HEK293 (cell line): ENCODE measurements around the gene TBX5.
"Not testable (repeated sequence)": the region's sequence is repeated elsewhere in the genome, so short reads cannot be mapped to it uniquely, and the experiment has no call there.

Source experiments
- CTCF ChIA-PET: fragments of 350-600 bp; formaldehyde crosslinking; extraction: SDS; loops from one replicate; lab custom pipeline; 2021; ENCODE audit warnings: antibody characterized with exemption; lab: Yijun Ruan, JAX
- POLR2A ChIA-PET: fragments of 300-600 bp; formaldehyde crosslinking; extraction: SDS; loops from one replicate; lab custom pipeline; 2020; ENCODE audit warnings: antibody characterized with exemption, inconsistent platforms; lab: Yijun Ruan, JAX
- H3K27ac ChIP-seq: fragments of 200-500 bp; sonication (Bioruptor generic); 2 replicates; pipeline ENCODE4 v1.5.1; 2014; ENCODE audit warnings: low read depth, low read length, control low read depth, inconsistent platforms; ENCODE audit errors: extremely low read depth
- H3K36me3 ChIP-seq, 2 experiments: fragments of 200-500 bp in 1 of 2; sonication (Bioruptor generic) in 1 of 2; 1 replicate in 1 of 2; 2 replicates in 1 of 2; pipeline ENCODE4 v1.5.1; 2014 to 2017; ENCODE audit warnings: inconsistent platforms in 2 of 2, low read length in 2 of 2; ENCODE audit not compliant: control insufficient read depth in 2 of 2, insufficient read depth in 1 of 2
- H3K4me1 ChIP-seq: fragments of 200-500 bp; sonication (Bioruptor generic); 2 replicates; pipeline ENCODE4 v1.5.1; 2014; ENCODE audit warnings: mild to moderate bottlenecking, low read length, inconsistent platforms; ENCODE audit not compliant: control insufficient read depth, insufficient read depth
- H3K4me3 ChIP-seq: 2 replicates; pipeline ENCODE4 v1.5.1; 2011; ENCODE audit warnings: low read depth, mild to moderate bottlenecking, control low read depth, low read length, moderate library complexity
- H3K9me3 ChIP-seq: fragments of 200-500 bp; sonication (Bioruptor generic); 2 replicates; pipeline ENCODE4 v1.5.1; 2014; ENCODE audit warnings: low read depth, low read length, inconsistent platforms; ENCODE audit not compliant: control insufficient read depth, insufficient read depth
- EGR2 ChIP-seq: fragments of 450-650 bp; formaldehyde crosslinking; IDR thresholded peaks from 2 replicates; pipeline ENCODE4 v1.5.1; 2016; ENCODE audit warnings: low read depth, missing biosample characterization, missing genetic modification characterization
- HOXD13 ChIP-seq: sonication (generic); formaldehyde crosslinking; IDR thresholded peaks from 2 replicates; pipeline ENCODE4 v1.8.0; 2022; ENCODE audit warnings: missing genetic modification reagents, borderline replicate concordance
- OVOL3 ChIP-seq: fragments of 450-650 bp; formaldehyde crosslinking; IDR thresholded peaks from 2 replicates; pipeline ENCODE4 v1.5.1; 2016; ENCODE audit warnings: missing biosample characterization, missing genetic modification characterization
- ZFHX2 ChIP-seq: fragments of 450-650 bp; formaldehyde crosslinking; conservative IDR thresholded peaks from 2 replicates; pipeline ENCODE4 v1.5.1; 2016; ENCODE audit warnings: missing biosample characterization, missing genetic modification characterization
- ZNF10 ChIP-seq: fragments of 450-650 bp; formaldehyde crosslinking; IDR thresholded peaks from 2 replicates; pipeline ENCODE4 v1.5.1; 2017; ENCODE audit warnings: missing biosample characterization, missing genetic modification characterization
- ZNF416 ChIP-seq: fragments of 450-650 bp; formaldehyde crosslinking; IDR thresholded peaks from 2 replicates; pipeline ENCODE4 v1.5.1; 2016; ENCODE audit warnings: missing biosample characterization, missing genetic modification characterization
- ZNF544 ChIP-seq: fragments of 450-650 bp; formaldehyde crosslinking; IDR thresholded peaks from 2 replicates; pipeline ENCODE4 v1.5.0; 2017; ENCODE audit warnings: missing biosample characterization, missing genetic modification characterization
- ZNF571 ChIP-seq: fragments of 450-650 bp; formaldehyde crosslinking; IDR thresholded peaks from 2 replicates; pipeline ENCODE4 v1.5.0; 2017; ENCODE audit warnings: missing biosample characterization, missing genetic modification characterization
- ZNF791 ChIP-seq: fragments of 450-650 bp; formaldehyde crosslinking; IDR thresholded peaks from 2 replicates; pipeline ENCODE4 v1.5.1; 2016; ENCODE audit warnings: missing biosample characterization, missing genetic modification characterization
- ZXDB ChIP-seq: fragments of 450-650 bp; formaldehyde crosslinking; IDR thresholded peaks from 2 replicates; pipeline ENCODE4 v1.5.1; 2016; ENCODE audit warnings: missing biosample characterization, missing genetic modification characterization
- TF ChIP-seq, protein P1 (sequence below): fragments of 450-650 bp; formaldehyde crosslinking; IDR thresholded peaks from 2 replicates; pipeline ENCODE4 v1.5.1; 2016; ENCODE audit warnings: missing biosample characterization, missing genetic modification characterization
- TF ChIP-seq, protein P2 (sequence below): fragments of 450-650 bp; IDR thresholded peaks from 2 replicates; pipeline ENCODE4 v1.5.1; 2018; ENCODE audit warnings: missing biosample characterization, missing genetic modification characterization
- TF ChIP-seq, protein P3 (sequence below): fragments of 450-650 bp; formaldehyde crosslinking; IDR thresholded peaks from 2 replicates; pipeline ENCODE4 v1.5.1; 2016; ENCODE audit warnings: missing biosample characterization, missing genetic modification characterization
- TF ChIP-seq, protein P4 (sequence below): fragments of 450-650 bp; formaldehyde crosslinking; IDR thresholded peaks from 2 replicates; pipeline ENCODE4 v1.5.1; 2016; ENCODE audit warnings: missing biosample characterization, missing genetic modification characterization

The TBX5 gene

DNA sequence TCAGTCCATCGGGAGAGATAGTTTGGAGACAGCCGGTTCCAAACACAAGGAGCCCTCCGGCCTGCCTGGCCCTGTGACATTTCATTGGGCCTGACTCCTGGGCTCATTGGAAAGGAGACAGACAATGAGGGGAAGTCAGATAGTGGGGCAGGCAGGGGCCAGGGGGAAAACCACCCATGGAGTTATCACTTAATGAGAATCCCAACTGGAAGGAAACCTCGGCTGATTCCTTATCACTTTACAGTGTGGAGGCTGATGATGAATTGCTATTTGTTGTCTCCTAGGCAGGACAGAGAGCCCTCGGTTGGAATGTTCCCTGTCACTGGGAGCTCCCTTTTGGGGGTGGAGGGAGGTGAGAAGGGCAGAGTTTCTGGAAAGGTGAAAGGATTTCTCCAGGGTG is 44.4 kb downstream of the TBX5 start (continued):
- no peak for TF ChIP-seq ZNF10

DNA sequence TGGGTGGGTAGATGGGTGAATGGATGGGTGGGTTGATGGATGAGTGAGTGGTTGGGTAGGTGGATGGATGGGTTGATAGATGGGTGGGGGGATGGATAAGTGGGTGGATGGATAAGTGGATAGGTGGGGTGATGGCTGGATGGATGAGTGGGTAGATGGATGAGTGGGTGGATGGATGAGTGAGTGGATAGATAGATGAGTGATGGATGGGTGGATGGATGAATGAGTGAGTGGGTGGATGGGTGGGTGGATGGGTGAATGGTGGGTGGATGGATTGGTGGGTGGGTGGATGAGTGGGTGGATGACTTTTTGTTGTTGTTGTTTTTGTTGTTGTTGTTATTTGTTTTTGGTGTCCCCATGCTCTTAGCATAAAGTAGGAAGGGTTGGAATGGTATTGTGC is 45.5 kb downstream of the TBX5 start:
- H3K4me3 ChIP-seq, result no peak overlapping the region
- H3K27ac ChIP-seq, result no peak overlapping the region
- H3K36me3 ChIP-seq, result no peaks in the 10 kb centered on the region
- no peaks in the 10 kb centered on the region for H3K9me3 ChIP-seq
- no peaks in the 10 kb centered on the region for H3K4me1 ChIP-seq
- CTCF ChIA-PET, result no interaction called here
- TF ChIP-seq HOXD13 (CRISPR knock-in tag), result no peak
- peak; percentile 94 for TF ChIP-seq ZFHX2 (tag by site-specific recombination)
- peak; percentile 99 for TF ChIP-seq EGR2
- TF ChIP-seq, all 188 proteins: peak for 2
- POLR2A ChIA-PET, result no interaction called here

DNA sequence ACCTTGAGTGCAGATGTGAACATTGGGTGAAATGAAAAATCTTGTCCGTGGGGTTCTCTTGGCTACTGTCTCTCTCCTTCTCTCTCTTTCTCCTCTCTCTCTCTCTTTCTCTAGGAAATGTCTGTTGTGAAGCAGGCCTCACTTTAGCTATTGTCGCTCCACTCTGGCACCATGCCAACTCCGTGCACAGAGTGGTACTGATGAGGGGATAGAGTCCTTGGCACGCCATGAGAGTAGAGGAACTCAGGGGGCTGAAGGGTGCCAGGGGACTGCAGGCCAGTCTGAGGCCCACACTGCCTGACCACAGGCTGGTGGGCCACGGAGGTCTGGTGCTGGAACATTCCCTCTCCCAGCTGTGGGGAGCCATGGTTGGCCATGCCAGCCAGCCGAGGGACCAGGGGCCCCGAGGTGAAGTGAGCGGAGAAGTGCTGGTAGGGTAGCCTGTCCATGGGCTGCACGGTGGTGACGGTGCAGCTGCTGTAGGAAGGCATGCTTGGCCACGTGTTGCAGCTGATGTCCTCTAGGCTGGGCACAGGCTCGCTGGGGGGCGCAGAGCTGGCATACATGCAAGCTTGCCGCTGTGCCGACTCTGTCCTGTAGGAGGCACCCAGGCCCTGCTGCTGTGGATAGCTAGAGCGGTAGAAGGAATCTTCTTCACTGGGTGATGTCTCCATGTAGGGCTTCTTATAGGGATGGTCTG is 50.4 kb downstream of the TBX5 start:
- no peak overlapping the region for H3K27ac ChIP-seq
- no peaks in the 10 kb centered on the region for H3K36me3 ChIP-seq

DNA sequence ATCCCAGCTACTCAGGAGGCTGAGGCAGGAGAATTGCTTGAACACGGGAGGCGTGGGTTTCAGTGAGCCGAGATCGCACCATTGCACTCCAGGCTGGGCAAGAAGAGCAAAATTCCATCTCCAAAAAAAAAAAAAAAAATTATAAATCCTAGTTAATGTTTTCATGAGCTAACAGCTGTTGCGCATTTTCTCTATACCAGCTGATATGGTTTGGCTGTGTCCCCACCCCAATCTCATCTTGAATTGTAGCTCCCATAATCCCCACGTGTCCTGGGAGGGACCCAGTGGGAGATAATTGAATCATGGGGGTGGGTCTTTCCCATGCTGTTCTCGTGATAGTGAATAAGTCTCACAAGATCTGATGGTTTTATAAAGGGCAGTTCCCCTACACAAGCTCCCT is 56.7 kb downstream of the TBX5 start:
- H3K4me1 ChIP-seq, H3K4me3 ChIP-seq, H3K27ac ChIP-seq, H3K9me3 ChIP-seq, POLR2A ChIA-PET, H3K36me3 ChIP-seq: not testable (repeated sequence)
- CTCF ChIA-PET, result interaction anchor here (0.6 kb wide), 2 partner anchors 10 to 1218 kb away, joined by 3 to 4 read pairs; no protein-coding TSS in a partner anchor

More for the DNA sequence above, 50.4 kb downstream of the TBX5 start:
- TF ChIP-seq, protein P1, sequence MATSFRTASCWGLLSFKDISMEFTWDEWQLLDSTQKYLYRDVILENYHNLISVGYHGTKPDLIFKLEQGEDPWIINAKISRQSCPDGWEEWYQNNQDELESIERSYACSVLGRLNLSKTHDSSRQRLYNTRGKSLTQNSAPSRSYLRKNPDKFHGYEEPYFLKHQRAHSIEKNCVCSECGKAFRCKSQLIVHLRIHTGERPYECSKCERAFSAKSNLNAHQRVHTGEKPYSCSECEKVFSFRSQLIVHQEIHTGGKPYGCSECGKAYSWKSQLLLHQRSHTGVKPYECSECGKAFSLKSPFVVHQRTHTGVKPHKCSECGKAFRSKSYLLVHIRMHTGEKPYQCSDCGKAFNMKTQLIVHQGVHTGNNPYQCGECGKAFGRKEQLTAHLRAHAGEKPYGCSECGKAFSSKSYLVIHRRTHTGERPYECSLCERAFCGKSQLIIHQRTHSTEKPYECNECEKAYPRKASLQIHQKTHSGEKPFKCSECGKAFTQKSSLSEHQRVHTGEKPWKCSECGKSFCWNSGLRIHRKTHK (tag by site-specific recombination), result no peak
- peak; percentile 57; the same call in 1 of the 2 replicates for TF ChIP-seq ZNF544 (tag by site-specific recombination)
- Histone ChIP-seq H3K4me3 (no peak overlapping the region), H3K4me1 (no peaks in the 10 kb centered on the region), H3K9me3 (no peaks in the 10 kb centered on the region)
- ChIA-PET POLR2A (no interaction called here), CTCF (interaction anchor here (0.5 to 1.2 kb wide), 5 partner anchors 97 to 222 kb away, joined by 3 to 5 read pairs (median 3); no protein-coding TSS in a partner anchor)

DNA sequence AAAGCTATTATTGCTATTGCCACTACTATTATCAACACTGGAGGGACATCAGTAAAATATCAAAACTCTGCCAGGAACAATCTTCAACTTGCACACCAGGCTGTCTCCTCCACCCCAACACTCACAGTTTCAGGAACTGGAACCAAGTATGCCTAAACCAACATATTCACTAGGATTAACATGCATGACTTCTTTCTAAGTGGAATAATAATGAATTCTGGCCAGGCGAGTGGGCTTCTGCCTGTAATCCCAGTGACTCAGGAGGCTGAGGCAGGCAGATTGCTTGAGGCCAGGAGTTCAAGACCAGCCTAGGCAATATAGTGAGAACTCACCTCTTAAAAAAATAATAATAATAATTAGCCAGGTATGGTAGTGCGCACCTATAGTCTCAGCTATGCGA is 58.1 kb downstream of the TBX5 start:
- CTCF ChIA-PET, result no interaction called here

More for the DNA sequence above, 58.1 kb downstream of the TBX5 start:
- no peak overlapping the region for H3K27ac ChIP-seq
- no peaks in the 10 kb centered on the region for H3K9me3 ChIP-seq
- H3K36me3 ChIP-seq, result no peaks in the 10 kb centered on the region
- no peaks in the 10 kb centered on the region for H3K4me1 ChIP-seq
- POLR2A ChIA-PET, result no interaction called here
- no peak overlapping the region for H3K4me3 ChIP-seq
- no peak for TF ChIP-seq ZNF571 (tag by site-specific recombination)
- TF ChIP-seq ZXDB, result no peak
- TF ChIP-seq, protein P2, sequence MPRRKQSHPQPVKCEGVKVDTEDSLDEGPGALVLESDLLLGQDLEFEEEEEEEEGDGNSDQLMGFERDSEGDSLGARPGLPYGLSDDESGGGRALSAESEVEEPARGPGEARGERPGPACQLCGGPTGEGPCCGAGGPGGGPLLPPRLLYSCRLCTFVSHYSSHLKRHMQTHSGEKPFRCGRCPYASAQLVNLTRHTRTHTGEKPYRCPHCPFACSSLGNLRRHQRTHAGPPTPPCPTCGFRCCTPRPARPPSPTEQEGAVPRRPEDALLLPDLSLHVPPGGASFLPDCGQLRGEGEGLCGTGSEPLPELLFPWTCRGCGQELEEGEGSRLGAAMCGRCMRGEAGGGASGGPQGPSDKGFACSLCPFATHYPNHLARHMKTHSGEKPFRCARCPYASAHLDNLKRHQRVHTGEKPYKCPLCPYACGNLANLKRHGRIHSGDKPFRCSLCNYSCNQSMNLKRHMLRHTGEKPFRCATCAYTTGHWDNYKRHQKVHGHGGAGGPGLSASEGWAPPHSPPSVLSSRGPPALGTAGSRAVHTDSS (tag by site-specific recombination), result no peak
- TF ChIP-seq ZNF791, result no peak
- TF ChIP-seq OVOL3 (tag by site-specific recombination), result no peak
- TF ChIP-seq ZNF416, result no peak
- TF ChIP-seq, protein P3, sequence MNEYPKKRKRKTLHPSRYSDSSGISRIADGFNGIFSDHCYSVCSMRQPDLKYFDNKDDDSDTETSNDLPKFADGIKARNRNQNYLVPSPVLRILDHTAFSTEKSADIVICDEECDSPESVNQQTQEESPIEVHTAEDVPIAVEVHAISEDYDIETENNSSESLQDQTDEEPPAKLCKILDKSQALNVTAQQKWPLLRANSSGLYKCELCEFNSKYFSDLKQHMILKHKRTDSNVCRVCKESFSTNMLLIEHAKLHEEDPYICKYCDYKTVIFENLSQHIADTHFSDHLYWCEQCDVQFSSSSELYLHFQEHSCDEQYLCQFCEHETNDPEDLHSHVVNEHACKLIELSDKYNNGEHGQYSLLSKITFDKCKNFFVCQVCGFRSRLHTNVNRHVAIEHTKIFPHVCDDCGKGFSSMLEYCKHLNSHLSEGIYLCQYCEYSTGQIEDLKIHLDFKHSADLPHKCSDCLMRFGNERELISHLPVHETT, result no peak
- TF ChIP-seq, protein P4, sequence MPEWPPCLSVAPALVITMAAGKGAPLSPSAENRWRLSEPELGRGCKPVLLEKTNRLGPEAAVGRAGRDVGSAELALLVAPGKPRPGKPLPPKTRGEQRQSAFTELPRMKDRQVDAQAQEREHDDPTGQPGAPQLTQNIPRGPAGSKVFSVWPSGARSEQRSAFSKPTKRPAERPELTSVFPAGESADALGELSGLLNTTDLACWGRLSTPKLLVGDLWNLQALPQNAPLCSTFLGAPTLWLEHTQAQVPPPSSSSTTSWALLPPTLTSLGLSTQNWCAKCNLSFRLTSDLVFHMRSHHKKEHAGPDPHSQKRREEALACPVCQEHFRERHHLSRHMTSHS (tag by site-specific recombination), result no peak
